Stimulated activated CD4-positive, alpha-beta T cell treated with anti-CD3 and anti-CD28 coated beads, Interleukin-15, amount 100 ng/mL, for 24 hours (primary cell): Measurements from ENCODE around the gene DIS3L2.
"Not testable (repeated sequence)": the region's sequence is repeated elsewhere in the genome, so short reads cannot be mapped to it uniquely, and the experiment has no call there.

Experiments
- DNase-seq: peaks from one replicate; pipeline ENCODE4 v3.0.0-alpha.2; 2020

DIS3L2 gene

DNA sequence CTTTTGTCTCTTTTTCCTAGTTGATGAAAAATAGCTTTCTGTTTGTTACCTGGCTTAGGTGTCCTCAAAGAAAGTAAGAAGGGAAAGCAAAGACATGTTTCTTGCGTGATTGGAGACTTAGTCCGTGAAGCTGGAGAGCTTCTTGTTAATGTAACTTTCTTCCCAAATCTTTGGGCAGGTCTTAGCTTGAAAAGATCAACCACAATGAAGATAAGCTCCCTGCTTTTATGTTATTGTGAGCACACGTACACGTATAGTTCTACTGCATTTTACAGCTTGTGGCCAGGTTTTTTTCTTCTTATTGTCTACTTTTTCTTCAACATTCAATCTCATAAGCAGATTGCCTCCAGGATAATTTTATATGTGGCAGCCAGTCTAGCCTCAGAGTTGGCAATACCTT is 99.8 kb downstream of the DIS3L2 start:
- DNase-seq, result no peak

DNA sequence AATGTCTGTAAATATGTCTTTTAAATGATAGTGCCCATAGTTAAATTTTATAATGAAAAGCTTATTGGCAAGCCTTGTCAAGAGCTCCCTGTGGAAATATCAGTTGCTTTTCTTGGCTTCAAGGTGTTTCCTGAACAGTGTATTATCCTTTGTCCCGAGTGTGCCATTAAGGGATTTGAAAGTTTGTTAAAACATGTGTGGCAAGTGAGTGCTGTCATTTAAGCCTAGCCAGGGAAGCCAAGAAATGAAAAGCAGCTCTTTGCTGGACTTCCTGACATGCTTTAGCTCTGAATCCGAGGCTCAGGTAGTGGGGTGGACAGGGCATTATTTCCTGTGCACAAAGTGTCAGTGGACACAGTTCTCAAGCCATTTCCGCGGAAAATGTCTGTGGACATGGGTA is 111.5 kb downstream of the DIS3L2 start:
- DNase-seq, result no peak

- no peak for DNase-seq
Measured at GRCh38 chr2:232073699-232074098, 112.2 kb downstream of the DIS3L2 start.

DNA sequence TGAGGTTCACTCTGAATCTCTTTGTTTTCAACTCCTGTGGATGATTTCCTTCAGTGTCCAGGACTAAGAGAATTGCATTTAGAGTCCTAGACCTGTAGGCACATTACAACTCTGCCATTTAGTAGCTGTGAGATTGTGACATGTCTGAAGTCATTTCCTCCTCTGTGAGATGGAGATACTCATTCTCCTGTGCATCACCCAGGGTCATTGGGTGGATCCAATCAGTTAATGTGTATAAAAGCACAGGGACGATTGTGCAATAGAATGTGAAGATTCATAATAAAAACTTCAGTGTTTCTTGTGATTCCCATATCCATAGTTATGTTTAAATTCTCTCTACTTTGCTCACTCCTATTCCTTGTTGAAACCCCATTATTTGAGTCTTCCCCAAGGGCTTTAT is 113.6 kb downstream of the DIS3L2 start:
- no peak for DNase-seq

DNA sequence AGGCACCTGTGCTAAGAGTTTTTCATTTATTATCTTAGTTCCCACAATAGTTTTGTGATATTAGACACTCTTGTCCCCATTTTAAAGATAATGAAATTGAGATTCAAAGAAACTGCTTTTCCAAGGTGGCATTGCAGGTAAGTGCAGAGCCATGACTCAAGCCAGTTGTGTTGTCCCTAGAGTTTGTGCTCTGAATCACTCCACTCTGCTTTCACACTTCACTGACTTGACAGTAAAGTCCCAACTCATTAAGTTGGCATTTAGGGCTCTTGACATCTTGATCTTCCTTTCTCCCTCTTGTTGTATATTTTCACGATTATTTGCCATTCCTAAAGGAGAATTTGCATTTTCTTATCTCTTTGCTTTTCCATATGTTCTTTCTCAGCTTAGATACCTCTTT is 114.3 kb downstream of the DIS3L2 start:
- no peak for DNase-seq

DNA sequence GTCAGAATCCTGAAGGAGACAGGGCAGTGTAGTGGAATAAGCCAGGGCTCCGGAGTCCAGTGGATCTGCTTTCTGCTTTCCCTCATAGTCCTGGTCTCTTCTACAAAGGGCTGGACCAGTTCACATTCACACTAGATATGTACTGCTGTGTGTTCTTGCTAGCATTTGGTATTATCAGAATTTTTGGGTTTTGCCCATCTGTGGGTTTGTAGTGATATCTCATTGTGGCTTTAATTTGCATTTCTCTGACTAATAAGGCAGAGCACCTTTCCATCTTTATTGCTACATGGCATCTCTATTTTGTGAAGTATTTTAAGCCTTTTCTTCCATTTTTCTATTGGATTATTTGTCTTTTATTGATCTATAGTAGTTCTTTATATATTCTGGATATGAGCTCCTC is 114.8 kb downstream of the DIS3L2 start:
- DNase-seq, result no peak

DNA sequence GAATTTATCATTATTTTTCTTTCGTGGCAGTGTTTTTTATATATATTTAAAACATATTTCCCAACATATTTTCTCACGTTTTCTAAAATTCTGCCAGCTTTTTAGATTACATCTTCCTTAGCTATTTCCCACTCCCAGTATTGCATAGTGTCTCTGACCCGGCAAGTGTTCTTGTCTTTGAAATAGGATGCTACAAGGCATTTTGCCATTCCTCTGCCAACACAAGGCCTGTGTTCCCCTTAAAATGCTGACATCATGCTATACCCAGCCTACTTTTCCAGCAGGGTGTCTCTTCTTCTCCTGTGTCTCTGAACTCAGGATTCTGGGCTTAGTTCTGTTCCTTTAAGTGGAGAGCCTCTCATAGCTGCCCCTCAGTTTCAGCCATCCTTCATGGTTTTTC is 115.2 kb downstream of the DIS3L2 start:
- no peak for DNase-seq

- no peak for DNase-seq
Measured at GRCh38 chr2:232085164-232085563, 123.7 kb downstream of the DIS3L2 start.

DNA sequence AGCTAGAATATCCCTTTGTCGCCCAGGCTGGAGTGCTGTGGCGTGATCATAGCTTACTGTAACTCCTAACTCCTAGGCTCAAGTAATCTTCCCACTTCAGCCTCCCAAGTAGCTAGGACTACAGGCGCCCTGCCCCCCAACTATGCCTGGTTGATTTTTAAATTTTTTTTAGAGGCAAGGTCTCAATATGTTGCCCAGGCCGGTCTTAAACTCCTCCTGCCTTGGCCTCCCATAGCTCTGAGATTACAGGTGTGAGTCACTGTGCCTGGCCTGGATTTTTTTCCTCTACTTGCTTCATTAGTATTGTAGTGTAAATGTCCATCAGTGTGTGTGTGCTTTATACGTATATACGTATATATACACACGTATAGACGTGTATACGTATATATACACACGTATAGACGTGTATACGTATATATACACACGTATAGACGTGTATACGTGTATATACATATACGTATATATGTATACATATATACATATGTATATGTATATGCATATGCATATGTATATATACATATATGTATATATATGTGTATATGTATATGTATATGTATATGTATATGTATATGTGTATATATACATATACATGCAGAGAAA is 124.4 kb downstream of the DIS3L2 start:
- no peak for DNase-seq

GRCh38 chr2:232088771-232089170 is 127.3 kb downstream of the DIS3L2 start:
- no peak for DNase-seq

GRCh38 chr2:232094201-232094600 is 132.7 kb downstream of the DIS3L2 start:
- DNase-seq, result no peak

DNA sequence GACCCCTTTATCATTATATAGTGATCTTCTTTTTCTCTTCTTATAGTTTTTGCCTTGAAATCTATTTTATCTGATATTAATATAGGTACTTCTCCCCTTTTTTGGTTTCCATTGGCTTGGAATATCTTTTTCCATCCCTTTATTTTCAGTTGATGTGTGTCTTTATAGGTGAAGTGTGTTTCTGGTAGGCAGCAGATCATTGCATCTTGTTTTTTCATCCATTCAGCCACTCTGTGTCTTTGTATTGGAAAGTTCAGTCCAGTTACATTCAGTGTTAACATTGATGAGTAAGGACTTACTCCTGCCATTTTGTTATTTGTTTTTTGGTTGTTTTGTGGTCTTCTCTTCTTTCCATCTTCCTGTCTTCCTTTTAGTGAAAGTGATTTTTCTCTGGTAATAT is 133.4 kb downstream of the DIS3L2 start:
- DNase-seq, result no peak

- DNase-seq, result no peak
Measured at GRCh38 chr2:232097260-232097659, 135.7 kb downstream of the DIS3L2 start.

DNA sequence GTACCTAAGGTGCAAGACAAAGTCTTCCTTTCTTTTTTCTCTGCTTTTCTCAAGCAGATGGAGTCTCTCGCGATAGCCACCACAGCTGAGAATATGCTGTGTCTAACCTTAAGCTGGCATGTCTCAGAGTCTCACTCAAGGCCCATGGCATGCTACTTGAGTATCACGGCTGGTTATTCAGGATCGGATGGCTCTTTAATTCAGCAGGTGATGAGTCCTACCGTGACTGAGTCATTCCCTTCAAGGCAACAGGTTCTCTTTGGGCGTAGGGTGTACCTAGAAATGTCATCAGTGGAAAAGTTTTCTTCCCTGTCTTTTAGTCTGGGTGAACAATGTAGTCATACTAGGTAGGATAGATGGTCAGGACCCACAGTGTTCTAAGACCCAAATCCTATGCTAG is 136.2 kb downstream of the DIS3L2 start:
- no peak for DNase-seq

DNA sequence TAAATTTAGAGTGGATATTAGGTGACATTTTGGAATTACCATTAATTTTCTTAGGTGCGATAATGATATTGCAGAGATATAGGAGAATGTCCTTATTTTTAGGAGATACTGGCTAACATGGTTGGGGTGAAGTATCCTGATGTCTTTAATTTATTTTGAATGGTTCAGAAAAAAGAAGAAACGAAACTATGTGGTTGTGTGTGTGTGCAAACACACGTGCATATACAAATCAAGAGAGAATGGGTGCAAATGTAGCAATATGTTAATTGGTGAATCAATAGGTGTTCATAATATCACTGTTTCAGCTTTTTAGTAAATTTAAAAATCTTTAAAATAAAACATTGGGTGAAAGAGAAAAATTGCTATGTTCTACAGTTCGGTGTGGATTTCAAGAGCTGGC is 140.9 kb downstream of the DIS3L2 start:
- DNase-seq, result no peak

DNA sequence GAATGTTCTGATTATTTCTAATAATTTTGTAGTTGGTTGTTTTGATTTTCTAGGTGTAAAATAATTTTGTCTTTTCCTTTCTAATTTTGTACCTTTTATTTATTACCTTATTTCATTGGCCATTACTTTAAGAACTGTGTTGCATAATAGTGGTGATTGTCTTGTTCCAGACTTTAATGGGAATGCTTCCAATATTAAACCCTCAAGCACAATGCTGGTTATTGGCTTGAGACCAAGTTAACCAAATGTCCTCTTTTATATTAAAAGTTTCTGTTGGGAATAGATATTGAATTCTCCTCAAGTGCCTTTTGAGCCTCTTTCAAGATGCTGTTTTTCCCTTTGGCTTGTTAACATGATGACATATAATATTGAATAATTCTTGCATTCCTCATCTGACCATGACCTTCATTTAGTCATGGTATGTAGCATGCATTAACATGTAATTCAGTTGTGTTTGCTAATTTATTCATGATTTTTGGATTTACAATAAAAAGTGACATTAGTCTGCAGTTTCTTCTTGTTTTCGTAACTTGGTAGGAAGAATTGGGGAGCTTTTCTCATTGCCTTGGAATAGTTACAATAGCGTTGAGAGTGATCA is 141.7 kb downstream of the DIS3L2 start:
- no peak for DNase-seq

GRCh38 chr2:232104076-232104646 is 142.6 kb downstream of the DIS3L2 start:
- DNase-seq, result no peak

GRCh38 chr2:232111551-232111950 is 150.0 kb downstream of the DIS3L2 start:
- no peak for DNase-seq

DNA sequence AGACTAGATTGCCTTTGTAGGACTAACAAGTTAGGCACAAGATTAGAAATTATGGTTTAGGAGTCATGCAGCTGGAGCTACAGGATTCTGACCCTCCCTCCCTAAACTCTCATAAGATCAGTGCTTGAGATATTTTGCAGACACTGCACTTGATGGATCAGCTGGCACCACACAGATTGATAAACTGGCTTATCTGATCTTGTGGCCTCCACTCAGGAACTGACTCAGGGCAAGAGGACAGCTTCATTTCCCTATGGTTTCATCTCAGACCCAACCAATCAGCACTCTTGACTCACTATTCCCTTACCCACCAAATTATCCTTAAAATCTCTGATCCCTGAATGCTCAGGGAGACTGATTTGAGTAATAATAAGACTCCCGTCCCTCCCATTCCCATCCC is 152.3 kb downstream of the DIS3L2 start:
- peak; percentile 14 for DNase-seq

DNA sequence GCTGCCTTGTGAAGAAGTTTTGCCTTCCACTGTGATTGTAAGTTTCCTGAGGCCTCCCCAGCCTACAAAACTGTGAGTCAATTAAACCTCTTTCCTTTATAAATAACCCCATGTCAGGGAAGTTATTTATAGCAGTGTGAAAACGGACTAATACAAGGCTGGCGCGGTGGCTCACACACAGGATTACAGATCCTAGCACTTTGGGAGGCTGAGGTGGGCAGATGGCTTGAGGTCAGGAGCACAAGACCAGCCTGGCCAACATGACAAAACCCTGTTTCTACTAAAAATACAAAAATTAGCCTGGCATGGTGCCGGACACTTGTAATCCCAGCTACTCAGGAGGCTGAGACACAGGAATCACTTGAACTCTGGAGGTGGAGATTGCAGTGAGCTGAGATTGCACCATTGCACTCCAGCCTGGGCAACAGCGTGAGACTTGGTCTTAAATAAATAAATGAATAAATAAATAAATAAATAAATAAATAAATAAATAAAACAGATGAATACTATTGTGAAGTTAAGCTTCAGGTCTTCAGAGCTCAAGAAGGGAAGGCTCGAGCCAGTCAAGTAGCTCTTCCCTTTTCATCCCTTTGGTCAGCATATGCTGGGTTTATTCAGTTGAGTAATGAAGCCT is 154.3 kb downstream of the DIS3L2 start:
- not testable (repeated sequence) for DNase-seq

GRCh38 chr2:232116852-232117251 is 155.3 kb downstream of the DIS3L2 start:
- no peak for DNase-seq

DNA sequence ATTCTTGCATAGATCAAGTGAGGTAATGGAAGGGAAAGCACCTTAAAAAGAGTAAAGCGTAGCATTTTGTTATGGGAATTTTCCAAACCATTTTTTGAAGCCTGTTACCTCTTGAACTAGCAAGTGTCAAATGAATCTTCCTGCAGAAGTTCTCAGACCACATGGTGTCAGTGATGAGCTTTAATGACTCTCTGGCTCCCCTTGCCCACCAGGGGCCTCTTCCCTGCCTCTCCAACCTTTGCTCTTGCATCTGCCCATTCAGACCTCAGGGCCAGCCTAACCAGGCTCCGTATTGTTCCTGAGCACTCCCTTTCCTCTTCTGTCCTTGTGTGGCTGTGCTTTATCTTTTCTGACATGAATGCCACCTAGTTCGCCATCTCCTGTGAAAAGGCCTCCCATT is 155.9 kb downstream of the DIS3L2 start:
- no peak for DNase-seq

- no peak for DNase-seq
Measured at GRCh38 chr2:232120911-232121310, 159.4 kb downstream of the DIS3L2 start.

GRCh38 chr2:232124309-232124708 is 162.8 kb downstream of the DIS3L2 start:
- DNase-seq, result no peak
